CD8-positive, alpha-beta memory T cell (primary cell): Measurements from ENCODE around the gene GABBR2. TPM values are rescaled to one million over a fixed set of nuclear protein-coding genes. Genes with fewer than 3 reads are reported as not detected.

Experiments
- CTCF ChIA-PET: fragments of 350-600 bp; sonication (Branson Sonifier 250); formaldehyde crosslinking; loops from one replicate; lab custom pipeline; 2021; ENCODE audit warnings: antibody characterized with exemption; lab: Charles Lee
- POLR2A ChIA-PET: fragments of 350-600 bp; sonication (Branson Sonifier 250); formaldehyde crosslinking; loops from one replicate; lab custom pipeline; 2021; ENCODE audit warnings: antibody characterized with exemption; lab: Charles Lee
- DNase-seq, 5 donors: peaks; one replicate each; pipeline versions ENCODE4 v3.0.0 to v3.0.0-alpha.2; 2020 to 2022; ENCODE audit warnings: mixed read lengths in 1 of 5
- H3K27ac ChIP-seq: one replicate; pipeline ENCODE4 v1.7.0; 2013; ENCODE audit warnings: low read depth, mild to moderate bottlenecking, low read length, moderate library complexity
- H3K27me3 ChIP-seq: 2 replicates; pipeline ENCODE4 v1.7.0; 2013; ENCODE audit warnings: low read length, mild to moderate bottlenecking; ENCODE audit not compliant: insufficient read depth, poor library complexity, severe bottlenecking
- H3K36me3 ChIP-seq: 2 replicates; pipeline ENCODE4 v1.7.0; 2013; ENCODE audit warnings: mild to moderate bottlenecking, low read length, moderate library complexity; ENCODE audit not compliant: insufficient read depth
- H3K4me1 ChIP-seq: 2 replicates; pipeline ENCODE4 v1.7.0; 2013; ENCODE audit warnings: mild to moderate bottlenecking, low read length, moderate library complexity; ENCODE audit not compliant: insufficient read depth
- H3K4me3 ChIP-seq: 2 replicates; pipeline ENCODE4 v1.7.0; 2013; ENCODE audit warnings: mild to moderate bottlenecking, low read length
- H3K9me3 ChIP-seq: 2 replicates; pipeline ENCODE4 v1.7.0; 2013; ENCODE audit warnings: mild to moderate bottlenecking, low read length
- H3K27ac Mint-ChIP-seq, 8 donors: one replicate each; pipeline ENCODE4 v1.8.0; 2020 to 2021; ENCODE audit warnings: mixed read lengths in 8 of 8, mild to moderate bottlenecking in 6 of 8, inconsistent platforms in 3 of 8, moderate library complexity in 3 of 8
- H3K27me3 Mint-ChIP-seq, 2 donors: one replicate each; pipeline ENCODE4 v1.8.0; 2020 to 2021; ENCODE audit warnings: mixed read lengths in 2 of 2, mild to moderate bottlenecking in 1 of 2, moderate library complexity in 1 of 2
- H3K36me3 Mint-ChIP-seq, 3 donors: one replicate each; pipeline ENCODE4 v1.8.0; 2020 to 2021; ENCODE audit warnings: mixed read lengths in 3 of 3, inconsistent platforms in 1 of 3, mild to moderate bottlenecking in 1 of 3
- H3K4me1 Mint-ChIP-seq, 3 donors: one replicate each; pipeline ENCODE4 v1.8.0; 2020 to 2021; ENCODE audit warnings: mixed read lengths in 3 of 3, inconsistent platforms in 1 of 3, mild to moderate bottlenecking in 1 of 3
- H3K4me3 Mint-ChIP-seq, 7 donors: one replicate each; pipeline ENCODE4 v1.8.0; 2020 to 2021; ENCODE audit warnings: mixed read lengths in 7 of 7, mild to moderate bottlenecking in 6 of 7, moderate library complexity in 4 of 7, inconsistent platforms in 2 of 7
- H3K9me3 Mint-ChIP-seq, 5 donors: one replicate each; pipeline ENCODE4 v1.8.0; 2020 to 2022; ENCODE audit warnings: mixed read lengths in 5 of 5, mild to moderate bottlenecking in 3 of 5, moderate library complexity in 2 of 5, inconsistent platforms in 1 of 5
- polyA plus RNA-seq: library from polyadenylated mRNA; unstranded; fragments of 300-500 nt; fragmentation: Illumina TruSeq; gene quantifications from one replicate; pipeline ENCODE4 v1.2.3, GENCODE V29; 2021
- total RNA-seq, 2 experiments: library from RNA; stranded (reverse); gene quantifications; one replicate each; pipeline ENCODE4 v1.2.3, GENCODE V29; 2021

Gene GABBR2
- total and polyA plus RNA-seq, 3 experiments from 2014 or later: not detected

GRCh38 chr9:98495530-98495929 is 213.2 kb downstream of the GABBR2 start:
- Mint-ChIP-seq H3K27me3 (peaks cover 3 to 36% of the 10 kb centered on the region in 2 donors), H3K27ac (no peak overlapping the region), H3K4me1 (no peaks in the 10 kb centered on the region), H3K36me3 (no peaks in the 10 kb centered on the region), H3K9me3 (no peaks in the 10 kb centered on the region), H3K4me3 (no peak overlapping the region)
- Histone ChIP-seq H3K4me1 (no peaks in the 10 kb centered on the region), H3K27ac (no peak overlapping the region), H3K4me3 (no peak overlapping the region), H3K27me3 (no peaks in the 10 kb centered on the region), H3K36me3 (no peaks in the 10 kb centered on the region), H3K9me3 (no peaks in the 10 kb centered on the region)
- ChIA-PET CTCF (no interaction called here), POLR2A (no interaction called here)
- no peak for DNase-seq

- Mint-ChIP-seq H3K9me3 (no peaks in the 10 kb centered on the region), H3K4me1 (no peaks in the 10 kb centered on the region), H3K27ac (no peak overlapping the region), H3K4me3 (no peak overlapping the region), H3K36me3 (no peaks in the 10 kb centered on the region), H3K27me3 (peaks cover 0 to 32% of the 10 kb centered on the region in 2 donors)
- Histone ChIP-seq H3K9me3 (no peaks in the 10 kb centered on the region), H3K36me3 (no peaks in the 10 kb centered on the region), H3K27ac (no peak overlapping the region), H3K27me3 (no peaks in the 10 kb centered on the region), H3K4me1 (no peaks in the 10 kb centered on the region), H3K4me3 (no peak overlapping the region)
- CTCF ChIA-PET: no interaction called here
- POLR2A ChIA-PET: no interaction called here
- no peak for DNase-seq
Observed at GRCh38 chr9:98494852-98495251, 213.9 kb downstream of the GABBR2 start.

- no peaks in the 10 kb centered on the region for H3K9me3 ChIP-seq
- peaks cover 0 to 18% of the 10 kb centered on the region in 2 donors for H3K27me3 Mint-ChIP-seq
- ChIA-PET POLR2A (no interaction called here), CTCF (no interaction called here)
- H3K27ac ChIP-seq: no peak overlapping the region
- no peak for DNase-seq
- H3K4me1 ChIP-seq: no peaks in the 10 kb centered on the region
- no peaks in the 10 kb centered on the region for H3K36me3 ChIP-seq
- no peaks in the 10 kb centered on the region for H3K27me3 ChIP-seq
- no peaks in the 10 kb centered on the region for H3K36me3 Mint-ChIP-seq
- no peaks in the 10 kb centered on the region for H3K9me3 Mint-ChIP-seq
- no peak overlapping the region for H3K4me3 Mint-ChIP-seq
- no peak overlapping the region for H3K4me3 ChIP-seq
- H3K4me1 Mint-ChIP-seq: no peaks in the 10 kb centered on the region
- no peak overlapping the region for H3K27ac Mint-ChIP-seq
Observed at GRCh38 chr9:98491828-98492227, 216.9 kb downstream of the GABBR2 start.

- Mint-ChIP-seq H3K9me3 (no peaks in the 10 kb centered on the region), H3K36me3 (no peaks in the 10 kb centered on the region), H3K27me3 (peaks cover 3 to 15% of the 10 kb centered on the region in 2 donors), H3K4me1 (no peaks in the 10 kb centered on the region), H3K4me3 (no peak overlapping the region), H3K27ac (no peak overlapping the region)
- Histone ChIP-seq H3K9me3 (no peaks in the 10 kb centered on the region), H3K36me3 (no peaks in the 10 kb centered on the region), H3K27me3 (no peaks in the 10 kb centered on the region), H3K4me3 (no peak overlapping the region), H3K4me1 (no peaks in the 10 kb centered on the region), H3K27ac (no peak overlapping the region)
- no peak for DNase-seq
- ChIA-PET POLR2A (no interaction called here), CTCF (no interaction called here)
Observed at GRCh38 chr9:98491231-98491651, 217.5 kb downstream of the GABBR2 start.

- H3K9me3 ChIP-seq: no peaks in the 10 kb centered on the region
- no peak for DNase-seq
- H3K4me3 ChIP-seq: no peak overlapping the region
- Mint-ChIP-seq H3K4me1 (no peaks in the 10 kb centered on the region), H3K36me3 (no peaks in the 10 kb centered on the region), H3K9me3 (peaks cover 0 to 1% (median 0%) of the 10 kb centered on the region in 5 donors), H3K4me3 (no peak overlapping the region), H3K27ac (no peak overlapping the region), H3K27me3 (peaks cover 3 to 20% of the 10 kb centered on the region in 2 donors)
- H3K27me3 ChIP-seq: no peaks in the 10 kb centered on the region
- POLR2A ChIA-PET: no interaction called here
- H3K36me3 ChIP-seq: no peaks in the 10 kb centered on the region
- H3K4me1 ChIP-seq: no peaks in the 10 kb centered on the region
- no peak overlapping the region for H3K27ac ChIP-seq
- CTCF ChIA-PET: no interaction called here
Observed at GRCh38 chr9:98488571-98489312, 220.0 kb downstream of the GABBR2 start.

GRCh38 chr9:98485706-98486105 is 223.0 kb downstream of the GABBR2 start:
- Mint-ChIP-seq H3K9me3 (peaks cover 0 to 1% (median 0%) of the 10 kb centered on the region in 5 donors), H3K36me3 (no peaks in the 10 kb centered on the region), H3K4me3 (no peak overlapping the region), H3K27me3 (peaks cover 15 to 35% of the 10 kb centered on the region in 2 donors), H3K4me1 (no peaks in the 10 kb centered on the region), H3K27ac (no peak overlapping the region)
- Histone ChIP-seq H3K4me1 (no peaks in the 10 kb centered on the region), H3K4me3 (no peak overlapping the region), H3K27me3 (no peaks in the 10 kb centered on the region), H3K36me3 (no peaks in the 10 kb centered on the region), H3K27ac (no peak overlapping the region), H3K9me3 (no peaks in the 10 kb centered on the region)
- ChIA-PET CTCF (no interaction called here), POLR2A (no interaction called here)
- DNase-seq: no peak

- CTCF ChIA-PET: no interaction called here
- H3K4me1 ChIP-seq: no peaks in the 10 kb centered on the region
- POLR2A ChIA-PET: no interaction called here
- no peaks in the 10 kb centered on the region for H3K36me3 ChIP-seq
- Mint-ChIP-seq H3K36me3 (no peaks in the 10 kb centered on the region), H3K9me3 (peaks cover 0 to 1% (median 0%) of the 10 kb centered on the region in 5 donors), H3K4me1 (no peaks in the 10 kb centered on the region), H3K4me3 (no peak overlapping the region), H3K27ac (no peak overlapping the region), H3K27me3 (peaks cover 15 to 42% of the 10 kb centered on the region in 2 donors)
- H3K27me3 ChIP-seq: no peaks in the 10 kb centered on the region
- no peak overlapping the region for H3K4me3 ChIP-seq
- H3K27ac ChIP-seq: no peak overlapping the region
- DNase-seq: no peak
- no peaks in the 10 kb centered on the region for H3K9me3 ChIP-seq
Observed at GRCh38 chr9:98484162-98484561, 224.6 kb downstream of the GABBR2 start.

GRCh38 chr9:98482226-98482625 is 226.5 kb downstream of the GABBR2 start:
- H3K27ac Mint-ChIP-seq: no peak overlapping the region
- ChIA-PET CTCF (no interaction called here), POLR2A (no interaction called here)
- H3K27me3 ChIP-seq: no peaks in the 10 kb centered on the region
- H3K4me1 ChIP-seq: no peaks in the 10 kb centered on the region
- H3K4me3 Mint-ChIP-seq: no peak overlapping the region
- no peak overlapping the region for H3K4me3 ChIP-seq
- no peak for DNase-seq
- peaks cover 0 to 1% (median 0%) of the 10 kb centered on the region in 5 donors for H3K9me3 Mint-ChIP-seq
- peaks cover 15 to 47% of the 10 kb centered on the region in 2 donors for H3K27me3 Mint-ChIP-seq
- no peaks in the 10 kb centered on the region for H3K36me3 ChIP-seq
- H3K27ac ChIP-seq: no peak overlapping the region
- H3K36me3 Mint-ChIP-seq: no peaks in the 10 kb centered on the region
- no peaks in the 10 kb centered on the region for H3K9me3 ChIP-seq
- H3K4me1 Mint-ChIP-seq: no peaks in the 10 kb centered on the region
